ENCODE measurements around the gene PRKAG2.

DNA sequence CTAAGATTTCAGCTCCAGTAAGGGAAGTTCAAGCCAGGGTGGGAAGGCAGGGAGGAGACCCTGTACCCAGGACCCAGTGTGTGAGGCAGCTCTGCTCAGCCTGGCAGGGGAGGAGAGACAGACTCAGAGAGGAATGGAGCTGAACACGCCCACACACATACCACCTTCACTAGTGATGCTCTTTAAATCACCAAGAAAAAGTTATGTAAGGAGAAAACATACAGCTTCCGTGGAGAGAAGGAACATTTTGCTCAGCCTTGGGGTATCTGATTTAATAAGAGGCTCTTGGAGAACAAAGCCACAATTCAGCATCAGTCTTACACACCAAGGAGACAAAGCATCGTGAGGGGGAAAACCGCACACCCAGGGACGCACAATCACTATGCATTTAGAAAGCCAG, 62.9 kb downstream of the PRKAG2 start:
- TF ChIP-seq GATA2 (IDR thresholded peaks at IDR 0.05; ENCODE audit: low read depth, low read length) = no peak
- TF ChIP-seq GATA3 (IDR thresholded peaks at IDR 0.05; ENCODE audit: low read depth, low read length) = no peak

Measured in SH-SY5Y (cell line).